ENCODE data around the gene PTGES.

PTGES gene

GRCh38 chr9:129692534-129692933 is 60.3 kb downstream of the PTGES start:
- DNase-seq, result no peak
- peaks cover 0 to 41% (median 24%) of the 10 kb centered on the region in 4 donors for H3K4me1 ChIP-seq
- no peaks in the 10 kb centered on the region for H3K36me3 ChIP-seq
- peak overlapping the region in 1 of 2 donors; percentile 84 for H3K27ac ChIP-seq
- intact Hi-C loops (cut with DNase I; ENCODE audit: low total_unique reads), result no loop called here
- no peaks in the 10 kb centered on the region for H3K9me3 ChIP-seq
- H3K4me3 ChIP-seq, result no peak overlapping the region
- H3K27me3 ChIP-seq, result no peaks in the 10 kb centered on the region
- TF ChIP-seq CTCF (IDR thresholded peaks at IDR 0.05), result no peak

All from tibial artery (tissue), 4 donors.